HUES6 (cell line): ENCODE results near the gene RBSN.

Experiments used
- H3K27ac ChIP-seq: 2 replicates; pipeline ENCODE4 v1.7.0; 2013; ENCODE audit warnings: low read depth, mild to moderate bottlenecking, low read length, inconsistent platforms
- H3K27me3 ChIP-seq: 2 replicates; pipeline ENCODE4 v1.6.1; 2013; ENCODE audit warnings: low read length; ENCODE audit not compliant: control insufficient read depth, insufficient read depth
- H3K36me3 ChIP-seq: 2 replicates; pipeline ENCODE4 v1.6.1; 2013; ENCODE audit warnings: low read length; ENCODE audit not compliant: control insufficient read depth, insufficient read depth
- H3K4me1 ChIP-seq: 2 replicates; pipeline ENCODE4 v1.6.1; 2013; ENCODE audit warnings: low read length; ENCODE audit not compliant: control insufficient read depth, insufficient read depth
- H3K4me3 ChIP-seq: 2 replicates; pipeline ENCODE4 v1.5.1; 2013; ENCODE audit warnings: low read depth, low read length
- H3K9ac ChIP-seq: one replicate; pipeline ENCODE4 v1.6.1; 2013; ENCODE audit warnings: mild to moderate bottlenecking, low read length
- H3K9me3 ChIP-seq: 2 replicates; pipeline ENCODE4 v1.6.1; 2013; ENCODE audit warnings: low read depth, low read length; ENCODE audit not compliant: control insufficient read depth, insufficient read depth

The RBSN gene

GRCh38 chr3:15099364-15100098 lies 583 bp upstream of the RBSN start:
- no peaks in the 10 kb centered on the region for H3K9me3 ChIP-seq
- peak overlapping the region; percentile 98 for H3K4me3 ChIP-seq
- H3K9ac ChIP-seq = peak overlapping the region; percentile 93
- H3K4me1 ChIP-seq = peaks cover 13% of the 10 kb centered on the region
- H3K27ac ChIP-seq = peak overlapping the region; percentile 57; the same call in 1 of the 2 replicates
- H3K27me3 ChIP-seq = no peaks in the 10 kb centered on the region
- peaks cover 20% of the 10 kb centered on the region for H3K36me3 ChIP-seq

DNA sequence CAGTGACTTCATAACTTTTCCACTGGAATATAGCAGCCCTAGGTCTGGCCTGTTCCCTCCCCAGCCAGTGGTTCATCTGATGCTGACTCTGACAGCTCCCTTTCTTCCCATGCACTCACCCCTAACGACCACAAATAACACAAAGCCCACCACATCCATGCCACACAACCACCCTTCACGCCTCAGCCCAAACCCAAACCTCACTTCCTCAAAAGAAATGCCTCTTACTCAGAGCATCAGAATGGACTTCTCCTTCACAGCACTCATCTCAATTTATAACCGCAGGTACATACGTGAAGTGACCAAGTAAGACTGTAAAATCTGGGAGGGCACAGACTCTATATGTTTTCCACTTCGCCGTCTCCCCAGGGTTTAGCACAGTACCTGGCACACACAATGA lies 1.1 kb downstream of the RBSN start:
- no peak overlapping the region for H3K27ac ChIP-seq

DNA sequence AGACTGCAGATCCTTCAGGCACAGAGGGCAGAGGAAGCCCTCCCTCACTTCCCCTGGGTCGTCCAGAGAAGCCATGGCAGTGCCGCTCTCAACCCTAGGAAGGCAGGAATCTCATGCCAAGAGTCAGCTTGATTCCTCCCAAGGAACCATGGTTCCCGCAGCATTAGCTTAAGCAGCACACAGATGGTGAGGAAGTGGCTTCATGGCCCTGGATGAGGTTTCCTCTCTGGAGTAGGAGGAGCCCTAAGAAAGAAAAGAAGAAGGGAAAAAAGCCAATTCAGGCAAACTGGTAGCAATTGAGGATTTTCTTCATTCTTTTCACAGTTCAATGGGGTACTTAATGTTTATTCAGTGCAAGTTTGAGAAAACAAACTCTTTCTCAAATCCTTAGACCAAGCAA lies 2.9 kb downstream of the RBSN start:
- Histone ChIP-seq H3K4me1 (peaks cover 7% of the 10 kb centered on the region; the same call in 1 of the 2 replicates), H3K9me3 (no peaks in the 10 kb centered on the region), H3K9ac (no peak overlapping the region), H3K27me3 (no peaks in the 10 kb centered on the region), H3K4me3 (no peak overlapping the region), H3K36me3 (peaks cover 33% of the 10 kb centered on the region), H3K27ac (no peak overlapping the region)

More for the DNA sequence above, 1.1 kb downstream of the RBSN start:
- peak overlapping the region; percentile 98 for H3K4me3 ChIP-seq
- peaks cover 27% of the 10 kb centered on the region for H3K36me3 ChIP-seq
- peak overlapping the region; percentile 0 for H3K9ac ChIP-seq
- peaks cover 8% of the 10 kb centered on the region for H3K4me1 ChIP-seq
- H3K27me3 ChIP-seq = no peaks in the 10 kb centered on the region
- H3K9me3 ChIP-seq = no peaks in the 10 kb centered on the region

- Histone ChIP-seq H3K9ac (no peak overlapping the region), H3K27ac (no peak overlapping the region), H3K27me3 (no peaks in the 10 kb centered on the region), H3K9me3 (no peaks in the 10 kb centered on the region), H3K36me3 (peaks cover 39% of the 10 kb centered on the region), H3K4me3 (no peak overlapping the region), H3K4me1 (0 out of 2 replicates have a peak, but pooled peaks cover 3% of the 10 kb centered on the region)
Observed at GRCh38 chr3:15094187-15094875, 4.6 kb downstream of the RBSN start.

DNA sequence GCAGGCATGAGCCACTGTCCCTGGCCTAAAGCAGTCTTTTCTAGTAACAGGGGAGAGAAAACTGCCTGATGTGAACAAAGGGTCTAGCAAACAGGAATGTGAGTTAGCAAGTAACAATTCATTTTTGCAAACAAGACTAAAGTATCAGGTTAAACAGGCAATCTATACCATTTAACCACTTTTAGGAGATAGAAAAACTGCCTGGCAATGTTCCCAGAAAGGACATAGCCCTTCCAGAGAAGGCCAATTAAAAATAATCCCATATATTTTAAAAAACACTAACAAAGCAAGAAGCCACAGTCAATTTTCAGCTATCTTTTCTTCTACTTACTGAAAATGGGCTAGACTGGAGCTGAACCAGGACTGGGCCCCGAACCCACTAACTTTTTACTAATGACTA lies 6.3 kb downstream of the RBSN start:
- no peaks in the 10 kb centered on the region for H3K4me1 ChIP-seq
- no peaks in the 10 kb centered on the region for H3K27me3 ChIP-seq
- no peak overlapping the region for H3K9ac ChIP-seq
- no peak overlapping the region for H3K27ac ChIP-seq
- H3K9me3 ChIP-seq = no peaks in the 10 kb centered on the region
- no peak overlapping the region for H3K4me3 ChIP-seq
- H3K36me3 ChIP-seq = peaks cover 43% of the 10 kb centered on the region

DNA sequence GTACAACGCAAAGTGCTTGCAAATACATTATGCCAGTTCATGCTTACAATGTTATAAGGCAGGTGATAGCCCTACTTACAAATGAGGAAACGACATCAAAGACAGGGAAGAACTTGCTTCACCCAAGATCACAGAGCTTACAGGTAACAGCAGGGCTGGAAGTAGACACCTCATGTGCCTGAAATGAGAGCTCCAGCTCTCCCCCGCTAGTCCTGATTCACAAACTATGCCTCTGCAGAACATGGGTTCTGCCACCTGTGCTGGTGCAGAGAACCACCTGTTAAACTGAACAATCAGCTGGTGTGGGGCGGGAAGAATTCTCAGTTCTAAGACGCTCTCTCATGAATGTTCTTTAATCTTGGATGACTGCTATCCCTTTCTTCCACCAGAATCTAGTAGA lies 7.4 kb downstream of the RBSN start:
- no peaks in the 10 kb centered on the region for H3K27me3 ChIP-seq
- no peak overlapping the region for H3K9ac ChIP-seq
- no peak overlapping the region for H3K4me3 ChIP-seq
- H3K9me3 ChIP-seq = no peaks in the 10 kb centered on the region
- no peak overlapping the region for H3K27ac ChIP-seq
- H3K36me3 ChIP-seq = peaks cover 53% of the 10 kb centered on the region
- H3K4me1 ChIP-seq = no peaks in the 10 kb centered on the region

DNA sequence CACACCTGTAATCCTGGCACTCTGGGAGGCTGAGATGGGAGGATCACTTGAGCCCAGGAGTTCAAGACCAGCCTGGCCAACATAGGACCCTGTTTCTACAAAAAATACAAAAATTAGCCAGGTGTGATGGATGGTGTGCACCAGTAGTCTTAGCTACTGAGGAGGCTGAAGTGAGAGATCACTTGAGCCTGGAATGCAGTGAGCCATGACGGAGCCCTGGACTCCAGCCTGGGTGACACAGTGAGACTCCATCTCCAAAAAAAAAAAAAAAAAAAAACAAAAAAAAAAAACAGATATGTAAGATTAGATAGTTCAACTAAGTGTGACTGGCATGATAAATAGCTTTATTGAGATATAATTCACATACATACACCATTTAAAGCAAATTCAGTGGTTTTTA lies 9.7 kb downstream of the RBSN start:
- Histone ChIP-seq H3K36me3 (peaks cover 51% of the 10 kb centered on the region), H3K27me3 (no peaks in the 10 kb centered on the region), H3K9ac (no peak overlapping the region), H3K4me3 (no peak overlapping the region), H3K4me1 (no peaks in the 10 kb centered on the region), H3K9me3 (no peaks in the 10 kb centered on the region), H3K27ac (no peak overlapping the region)

- Histone ChIP-seq H3K9ac (no peak overlapping the region), H3K9me3 (no peaks in the 10 kb centered on the region), H3K36me3 (peaks cover 69% of the 10 kb centered on the region), H3K27ac (no peak overlapping the region), H3K4me1 (no peaks in the 10 kb centered on the region), H3K27me3 (no peaks in the 10 kb centered on the region), H3K4me3 (no peak overlapping the region)
Observed at GRCh38 chr3:15086699-15087098, 12.2 kb downstream of the RBSN start.

- Histone ChIP-seq H3K36me3 (peaks cover 69% of the 10 kb centered on the region), H3K9me3 (no peaks in the 10 kb centered on the region), H3K4me3 (no peak overlapping the region), H3K9ac (no peak overlapping the region), H3K27me3 (no peaks in the 10 kb centered on the region), H3K4me1 (no peaks in the 10 kb centered on the region), H3K27ac (no peak overlapping the region)
Observed at GRCh38 chr3:15086263-15086662, 12.7 kb downstream of the RBSN start.

DNA sequence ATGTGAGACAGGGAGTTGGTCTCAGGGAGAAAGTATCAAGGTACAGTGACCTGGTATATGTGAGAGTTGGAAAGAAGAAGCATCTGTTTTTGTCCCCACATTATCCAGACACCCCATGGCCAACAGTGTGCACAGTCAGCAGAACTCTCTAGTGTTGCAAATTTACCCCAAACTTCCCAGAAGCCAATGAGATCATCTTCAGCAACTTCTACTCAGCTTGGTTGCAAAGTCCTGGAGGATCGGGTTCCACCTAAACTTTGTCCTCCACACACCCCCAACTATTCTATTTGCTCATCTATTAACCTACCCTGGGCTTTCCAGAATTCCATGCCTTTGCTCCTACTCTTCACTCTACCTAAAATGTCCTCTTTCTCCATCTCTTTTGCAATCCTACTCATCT lies 15.7 kb downstream of the RBSN start:
- Histone ChIP-seq H3K27ac (no peak overlapping the region), H3K9ac (no peak overlapping the region), H3K4me3 (no peak overlapping the region), H3K4me1 (no peaks in the 10 kb centered on the region), H3K9me3 (no peaks in the 10 kb centered on the region), H3K36me3 (peaks cover 83% of the 10 kb centered on the region), H3K27me3 (no peaks in the 10 kb centered on the region)

GRCh38 chr3:15081960-15082664 lies 16.8 kb downstream of the RBSN start:
- H3K4me3 ChIP-seq = no peak overlapping the region
- H3K9me3 ChIP-seq = no peaks in the 10 kb centered on the region
- H3K9ac ChIP-seq = no peak overlapping the region
- H3K4me1 ChIP-seq = no peaks in the 10 kb centered on the region
- H3K36me3 ChIP-seq = peaks cover 87% of the 10 kb centered on the region
- no peaks in the 10 kb centered on the region for H3K27me3 ChIP-seq
- H3K27ac ChIP-seq = no peak overlapping the region
